Measurements from ENCODE around the gene HEATR1.
"Not testable (repeated sequence)": the region's sequence is repeated elsewhere in the genome, so short reads cannot be mapped to it uniquely, and the experiment has no call there.

The HEATR1 gene

GRCh38 chr1:236590553-236591150 lies 13.7 kb downstream of the HEATR1 start:
- DNase-seq, result no peak

DNA sequence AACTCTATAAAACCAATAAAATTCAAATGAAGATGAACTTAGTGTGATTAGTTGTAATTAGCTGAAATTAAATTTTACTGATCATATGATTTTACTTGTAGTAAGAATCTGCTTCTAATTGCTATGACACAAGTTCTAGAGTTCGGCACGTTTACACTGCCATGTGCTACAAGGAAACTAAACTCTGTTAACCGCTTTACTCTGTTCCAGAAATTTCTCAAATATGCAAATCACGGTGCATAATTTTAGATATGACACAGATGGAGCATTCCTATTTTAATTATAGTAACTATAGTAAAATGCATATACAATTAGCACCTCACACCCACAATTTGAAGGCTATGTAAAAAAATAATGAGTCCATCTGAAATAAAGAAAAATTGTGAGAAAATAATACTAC lies 14.8 kb downstream of the HEATR1 start:
- no peak for DNase-seq

DNA sequence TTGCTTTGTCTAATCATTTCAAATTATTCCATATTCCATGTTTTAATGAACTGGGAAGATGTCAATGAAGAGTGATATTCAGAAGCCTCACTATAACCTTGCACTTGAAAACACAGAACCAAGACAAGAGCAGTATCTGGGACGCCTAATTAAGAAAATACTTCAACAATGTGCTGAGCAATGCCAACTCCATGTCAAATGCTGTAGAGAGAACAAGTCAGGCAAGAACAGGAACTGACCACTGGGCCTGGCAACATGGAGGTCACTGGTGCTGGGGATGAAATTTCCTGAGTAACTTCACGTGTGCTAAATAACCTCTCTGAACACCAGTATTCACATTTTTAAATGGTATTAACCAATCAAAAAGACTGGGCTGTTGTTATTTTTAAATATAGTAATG lies 22.8 kb downstream of the HEATR1 start:
- no peak for DNase-seq

GRCh38 chr1:236580404-236580803 lies 23.9 kb downstream of the HEATR1 start:
- DNase-seq, result not testable (repeated sequence)

DNA sequence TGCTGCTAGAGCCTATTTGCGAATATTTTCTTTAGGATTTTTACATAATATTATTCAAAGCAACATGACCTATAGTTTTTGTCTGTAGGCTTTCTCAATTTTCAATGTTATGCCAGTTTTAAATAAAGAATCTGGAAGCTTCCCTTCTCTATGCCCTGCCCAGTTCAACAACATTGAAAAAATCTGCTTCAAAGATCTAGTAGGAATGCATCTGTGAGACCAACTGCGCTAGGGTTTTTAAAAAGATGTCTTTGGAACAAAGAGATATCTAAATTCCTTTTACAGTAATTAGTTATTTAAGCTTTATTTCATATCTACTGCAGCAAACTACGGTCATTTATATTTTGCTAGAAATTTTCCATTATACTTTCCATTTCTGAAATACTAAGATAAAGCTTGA lies 25.7 kb downstream of the HEATR1 start:
- DNase-seq, result no peak

DNA sequence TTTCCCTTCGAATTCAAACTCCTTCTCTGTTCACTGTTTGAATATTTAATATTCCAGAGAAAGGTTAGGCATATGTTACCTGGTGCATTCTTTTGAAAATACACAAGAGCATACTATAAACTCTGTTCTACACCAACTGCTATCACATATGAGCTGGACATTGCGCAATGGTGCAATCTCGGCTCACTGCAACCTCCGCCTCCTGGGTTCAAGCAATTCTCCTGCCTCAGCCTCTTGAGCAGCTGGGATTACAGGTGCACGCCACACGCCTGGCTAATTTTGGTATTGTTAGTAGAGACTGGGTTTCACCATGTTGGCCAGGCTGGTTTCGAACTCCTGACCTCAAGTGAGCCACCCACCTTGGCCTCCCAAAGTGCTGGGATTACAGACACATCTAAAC lies 27.3 kb downstream of the HEATR1 start:
- not testable (repeated sequence) for DNase-seq

- no peak for DNase-seq
Measured at GRCh38 chr1:236576004-236576403, 28.3 kb downstream of the HEATR1 start.

GRCh38 chr1:236575523-236575922 lies 28.8 kb downstream of the HEATR1 start:
- DNase-seq, result no peak

- no peak for DNase-seq
Measured at GRCh38 chr1:236568285-236568894, 35.9 kb downstream of the HEATR1 start.

- DNase-seq, result no peak
Measured at GRCh38 chr1:236565530-236565929, 38.8 kb downstream of the HEATR1 start.

DNA sequence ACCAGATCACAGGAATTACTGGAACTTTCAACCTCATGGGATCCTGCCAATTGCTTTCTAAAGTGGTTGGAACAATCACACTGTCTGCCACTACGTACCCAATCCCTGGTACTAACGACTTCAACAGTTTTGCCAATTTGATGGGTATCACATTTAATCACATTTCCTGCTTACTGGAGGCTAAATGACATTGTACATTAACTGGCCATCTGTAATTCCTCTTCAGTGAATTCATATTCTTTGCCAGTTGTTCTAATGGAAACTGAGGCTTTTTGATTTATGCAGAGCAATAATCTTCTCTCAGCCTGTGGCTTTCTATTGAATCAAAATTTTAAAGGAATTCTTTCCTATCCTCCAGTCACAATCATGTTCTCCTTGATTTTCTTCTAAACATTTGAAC lies 42.3 kb downstream of the HEATR1 start:
- DNase-seq, result no peak

DNA sequence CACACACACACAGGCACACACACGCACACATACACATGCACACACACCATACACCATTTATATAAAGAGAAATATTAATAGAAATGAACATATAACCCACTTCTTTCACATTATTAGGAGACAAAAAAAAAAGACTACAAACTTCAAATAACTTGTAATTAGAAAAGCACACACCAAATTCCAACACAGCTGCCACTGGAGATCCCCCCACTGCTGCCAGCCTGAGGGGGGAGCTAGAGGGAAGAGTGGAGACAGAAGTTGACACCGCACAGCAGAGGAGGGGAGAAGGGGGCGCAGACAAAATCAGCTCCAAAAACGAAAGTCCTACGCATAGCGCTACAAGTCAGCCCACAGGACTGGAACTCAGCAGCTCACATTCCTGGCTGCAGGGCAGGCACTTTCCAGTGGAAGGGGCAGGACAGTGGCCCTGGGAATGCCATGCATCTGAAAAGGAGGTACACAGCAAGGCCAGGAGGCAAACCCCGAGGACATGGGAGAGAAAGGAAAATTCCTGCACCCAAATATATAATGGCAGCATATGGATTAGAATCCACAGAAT lies 44.0 kb downstream of the HEATR1 start:
- DNase-seq, result no peak

- no peak for DNase-seq
Measured at GRCh38 chr1:236558846-236559245, 45.5 kb downstream of the HEATR1 start.

GRCh38 chr1:236558081-236558480 lies 46.2 kb downstream of the HEATR1 start:
- DNase-seq, result no peak

DNA sequence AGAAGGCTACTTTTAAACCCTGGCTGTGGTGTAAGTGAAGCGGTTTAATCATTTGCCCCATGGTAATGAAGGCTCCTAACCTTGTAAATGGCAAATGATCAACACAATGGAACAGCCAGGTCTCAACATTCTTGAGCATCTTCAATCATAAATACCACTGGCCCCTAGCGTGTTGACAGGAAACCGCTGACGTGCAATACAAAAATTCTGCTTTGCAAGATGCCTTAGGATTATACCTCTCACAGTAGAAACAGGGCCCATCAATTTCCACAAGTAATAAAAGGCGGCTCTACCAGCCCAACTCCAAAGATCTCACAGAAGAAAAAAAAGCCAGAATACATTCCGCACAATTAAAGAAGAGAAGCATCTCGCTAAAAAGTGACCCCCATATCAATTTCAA lies 47.7 kb downstream of the HEATR1 start:
- no peak for DNase-seq

- no peak for DNase-seq
Measured at GRCh38 chr1:236553370-236553769, 50.9 kb downstream of the HEATR1 start.

- no peak for DNase-seq
Measured at GRCh38 chr1:236552901-236553300, 51.4 kb downstream of the HEATR1 start.

- no peak for DNase-seq
Measured at GRCh38 chr1:236552096-236552495, 52.2 kb downstream of the HEATR1 start.

DNA sequence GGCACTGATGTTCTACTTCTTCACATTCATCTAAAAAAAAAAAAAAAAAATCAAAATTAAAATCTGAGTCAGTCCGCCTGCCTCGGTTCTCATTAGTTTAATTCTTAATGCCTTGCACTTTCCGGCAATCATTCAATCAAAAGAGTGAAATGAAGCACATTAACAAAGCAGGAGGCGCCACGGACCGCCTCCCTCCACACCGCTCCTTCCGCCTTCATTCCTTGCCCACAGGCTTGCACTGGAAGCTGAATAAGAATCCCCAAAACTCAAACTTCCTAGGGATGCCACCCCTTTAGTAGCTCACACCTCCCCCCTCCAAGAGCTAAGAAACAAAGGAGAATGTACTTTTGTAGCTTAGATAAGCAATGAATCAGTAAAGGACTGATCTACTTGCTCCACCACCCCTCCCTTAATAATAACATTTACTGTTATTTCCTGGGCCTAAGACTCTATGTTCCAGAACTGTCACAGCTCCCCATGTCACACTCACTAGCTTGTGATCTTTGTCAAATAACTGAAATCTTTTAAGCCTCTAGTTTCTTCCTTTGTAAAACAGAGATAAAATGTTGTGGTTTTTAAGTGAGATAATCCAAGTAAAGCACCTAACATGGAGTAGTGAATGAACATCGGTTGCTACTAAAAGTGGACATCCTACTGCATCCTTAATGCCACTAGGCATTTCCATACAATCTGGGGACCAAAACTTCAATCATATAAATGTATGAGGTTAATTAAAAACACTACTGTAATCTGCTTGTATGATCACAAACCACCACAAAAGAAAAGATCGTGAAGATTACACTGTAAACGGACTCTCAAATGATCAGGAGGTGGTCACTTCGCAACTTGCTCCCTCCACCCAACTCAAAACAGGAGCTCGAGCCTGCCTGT lies 53.1 kb downstream of the HEATR1 start:
- no peak for DNase-seq

DNA sequence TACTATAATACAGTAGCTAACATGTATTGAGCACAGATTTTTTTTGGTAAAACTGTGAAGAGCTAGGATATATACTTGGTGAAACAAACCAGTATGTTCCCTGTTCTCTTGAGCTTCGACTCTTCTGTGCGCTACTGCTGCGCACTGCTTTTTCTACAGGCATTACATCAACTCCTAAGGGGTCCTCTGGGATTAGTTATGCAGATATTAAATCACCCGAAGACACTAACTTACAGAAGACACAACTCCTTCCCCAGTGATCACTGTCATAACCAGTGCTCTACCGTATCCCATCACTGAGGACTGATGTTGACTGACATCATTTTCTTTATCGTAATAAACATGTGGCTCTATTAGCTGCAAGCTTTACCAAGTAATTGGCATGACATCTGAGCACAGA lies 55.9 kb downstream of the HEATR1 start:
- no peak for DNase-seq

DNA sequence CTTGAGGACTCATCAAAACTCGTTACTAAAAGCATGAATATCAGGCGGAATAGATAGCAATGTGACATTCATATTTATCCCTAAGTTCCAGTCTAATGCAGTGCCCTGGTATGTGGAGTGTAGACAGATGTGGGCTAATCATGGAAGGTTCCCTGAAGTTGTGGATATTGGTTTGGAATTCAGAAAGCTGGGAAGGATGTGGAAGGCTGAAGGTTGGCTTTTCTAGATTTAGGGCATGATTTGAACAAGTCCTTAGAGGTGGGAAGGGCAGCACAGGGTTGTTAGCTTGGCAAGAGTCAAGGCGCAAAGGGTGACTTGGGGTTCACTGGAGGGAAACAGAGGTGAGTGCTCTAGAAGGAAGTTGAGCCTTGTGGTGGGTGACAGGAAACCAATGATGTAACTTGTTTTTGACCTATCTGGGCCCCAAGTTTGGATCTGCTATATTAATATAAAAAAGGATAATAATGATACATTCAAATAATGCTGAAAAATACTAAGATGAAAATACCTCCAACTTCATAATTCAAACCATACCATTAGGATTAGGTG lies 58.6 kb downstream of the HEATR1 start:
- no peak for DNase-seq

- DNase-seq, result no peak
Measured at GRCh38 chr1:236543065-236543669, 61.1 kb downstream of the HEATR1 start.

DNA sequence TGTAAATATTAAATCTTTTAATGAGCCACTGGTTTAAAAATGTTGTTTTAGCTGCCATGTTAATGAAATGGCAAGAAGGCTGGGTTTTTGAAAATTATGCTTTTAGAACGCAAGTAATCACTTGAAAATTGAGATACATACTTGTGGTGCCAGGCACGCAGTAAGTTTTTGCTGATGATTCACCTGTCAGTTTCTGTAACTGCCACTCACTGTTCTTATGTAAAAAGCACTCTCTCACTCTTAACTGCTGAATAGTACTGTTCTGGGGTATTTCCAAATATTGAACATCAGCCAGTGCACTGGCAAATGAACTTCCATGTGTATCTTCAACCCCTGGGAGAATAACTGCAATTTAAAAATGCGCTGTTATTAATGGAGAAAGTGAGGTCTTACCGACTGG lies 62.6 kb downstream of the HEATR1 start:
- no peak for DNase-seq
